NCI-H146 treated with DMSO at 0.1 percent for 48 hours (cell line): ENCODE measurements around the gene CSMD2.

ENCODE experiments used
- DNase-seq: peaks from one replicate; lab custom pipeline; 2025; ENCODE audit not compliant: unreplicated experiment; lab: John Stamatoyannopoulos, UW

CSMD2 gene

DNA sequence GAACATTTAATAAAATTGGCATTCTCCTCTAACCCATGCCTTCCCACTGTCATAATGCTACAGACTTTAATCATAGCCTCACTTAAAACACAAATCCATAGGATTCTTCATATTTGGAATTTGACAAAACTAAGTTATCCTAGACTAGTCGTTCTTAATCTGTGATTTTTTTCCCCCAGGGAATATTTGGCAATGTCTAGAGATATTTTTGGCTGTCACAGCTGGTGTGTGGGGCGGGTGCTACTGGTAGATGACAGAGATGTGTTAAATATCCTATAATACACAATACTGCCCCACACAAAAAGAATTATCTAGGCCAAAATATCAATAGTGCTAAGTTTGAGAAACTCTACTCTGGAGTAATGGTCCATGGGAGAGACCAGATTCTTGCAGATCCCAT is 396.9 kb downstream of the CSMD2 start:
- no peak for DNase-seq

GRCh38 chr1:33764149-33764548 is 400.9 kb downstream of the CSMD2 start:
- DNase-seq = no peak

- no peak for DNase-seq
Measured at GRCh38 chr1:33763406-33763805, 401.6 kb downstream of the CSMD2 start.

DNA sequence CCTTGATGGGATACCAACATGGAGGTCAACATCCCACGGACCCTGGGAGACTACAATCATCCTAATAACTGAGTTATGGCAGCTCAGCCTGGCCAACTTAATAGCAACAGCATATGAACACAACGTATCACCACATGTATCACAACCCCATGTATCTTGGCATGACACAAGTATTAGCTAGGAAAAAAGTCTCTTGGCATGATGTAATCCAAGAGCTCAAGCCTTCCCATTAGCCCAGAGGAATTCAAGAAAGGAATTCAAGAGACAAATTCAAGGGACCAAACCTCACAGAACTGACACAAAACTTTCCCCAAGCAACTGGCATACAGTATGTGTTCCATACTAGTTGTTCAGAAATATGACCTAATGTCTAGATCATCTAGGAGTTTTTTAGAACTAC is 402.1 kb downstream of the CSMD2 start:
- DNase-seq = no peak

- no peak for DNase-seq
Measured at GRCh38 chr1:33762109-33762830, 402.8 kb downstream of the CSMD2 start.

GRCh38 chr1:33758698-33759097 is 406.3 kb downstream of the CSMD2 start:
- no peak for DNase-seq

DNA sequence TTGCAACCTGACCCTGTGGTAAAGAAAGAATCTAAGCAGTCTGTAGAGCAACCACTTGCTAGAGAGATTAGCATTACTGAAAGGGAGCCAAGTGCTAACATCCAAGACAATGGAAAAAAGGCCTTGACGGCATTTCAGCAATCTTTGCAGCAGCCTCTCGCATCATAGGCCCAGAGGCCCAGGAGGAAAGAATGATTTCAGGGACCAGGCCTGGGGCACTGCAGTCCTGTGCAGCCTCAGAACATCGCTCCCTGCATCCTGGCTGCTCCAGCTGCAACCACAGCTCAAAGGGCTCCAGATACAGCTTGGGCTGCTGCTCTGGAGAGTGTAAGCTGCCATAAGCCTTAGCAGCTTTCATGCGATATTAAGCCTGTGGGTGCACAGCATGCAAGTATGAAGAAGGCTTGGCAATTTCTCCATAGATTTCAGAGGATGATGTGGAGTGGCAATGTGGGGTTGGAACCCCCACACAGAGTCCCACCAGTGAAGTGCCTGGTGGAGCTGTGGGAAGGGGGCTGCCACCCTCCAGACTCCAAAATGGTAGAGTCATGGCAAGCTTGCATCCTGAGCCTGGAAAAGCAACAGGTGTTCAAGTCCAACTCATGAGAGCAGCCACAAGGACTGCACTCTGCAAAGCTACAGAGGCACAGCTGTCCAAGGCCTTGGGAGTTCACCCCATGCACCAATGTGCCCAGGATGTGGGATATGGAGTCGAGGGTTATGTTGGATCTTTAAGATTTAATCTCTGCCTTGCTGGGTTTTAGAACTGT is 411.8 kb downstream of the CSMD2 start:
- no peak for DNase-seq

DNA sequence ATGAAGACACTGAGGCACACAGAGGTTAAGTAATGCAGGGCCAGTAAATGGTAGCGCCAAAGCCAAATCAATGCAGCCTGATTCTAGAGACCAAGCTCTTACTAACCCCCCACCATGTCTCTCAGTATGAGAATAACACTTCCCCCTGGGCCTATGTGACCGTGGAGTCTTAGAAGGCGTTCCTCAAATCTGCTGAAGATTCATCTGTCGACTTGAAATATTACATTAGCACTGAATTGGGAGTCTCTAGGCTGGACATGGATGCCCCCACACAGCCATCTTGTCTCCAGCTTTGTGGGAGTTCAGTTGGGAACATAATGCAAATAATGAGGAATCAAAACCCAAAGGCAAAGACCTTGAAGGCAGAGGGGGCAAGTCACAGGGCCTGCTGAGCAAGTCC is 419.1 kb downstream of the CSMD2 start:
- DNase-seq = no peak

DNA sequence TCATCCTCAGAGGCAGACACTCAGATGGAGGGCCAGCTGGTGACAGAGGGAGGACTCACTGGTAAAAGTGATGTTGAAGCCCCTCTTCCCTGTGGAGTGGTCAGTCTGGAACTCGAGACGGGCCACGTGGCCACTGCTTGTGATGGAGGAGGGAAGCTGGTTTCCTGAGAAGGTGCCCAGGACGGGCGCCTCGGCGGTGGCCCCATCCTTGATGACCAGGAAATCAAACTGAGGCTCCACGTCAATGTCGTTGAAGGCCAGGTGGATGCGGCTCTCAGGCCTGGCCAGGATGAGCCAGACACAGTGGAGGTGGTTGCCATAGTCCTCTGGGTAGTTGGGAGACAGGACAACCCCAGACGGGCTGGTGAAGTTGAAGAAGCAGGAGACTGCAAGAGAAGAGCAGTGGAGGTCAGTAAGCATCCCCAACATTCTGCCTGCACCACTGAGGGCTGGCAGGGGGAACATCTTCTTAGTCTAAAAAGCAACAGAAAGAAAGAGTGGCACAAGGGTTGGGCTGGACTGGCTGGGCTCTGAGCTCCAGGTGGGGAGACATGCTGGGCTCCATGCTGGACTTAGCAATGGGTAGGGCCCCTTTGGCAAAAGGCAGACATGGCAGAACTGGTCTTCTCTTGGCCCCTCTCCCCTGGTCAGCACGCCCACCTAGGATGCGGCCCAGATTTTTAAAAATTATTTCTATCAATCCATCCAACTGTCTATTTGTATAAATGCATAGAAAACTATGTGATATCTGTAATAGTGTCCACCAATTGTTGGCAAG is 421.6 kb downstream of the CSMD2 start:
- DNase-seq = no peak

GRCh38 chr1:33742663-33743062 is 422.4 kb downstream of the CSMD2 start:
- no peak for DNase-seq

DNA sequence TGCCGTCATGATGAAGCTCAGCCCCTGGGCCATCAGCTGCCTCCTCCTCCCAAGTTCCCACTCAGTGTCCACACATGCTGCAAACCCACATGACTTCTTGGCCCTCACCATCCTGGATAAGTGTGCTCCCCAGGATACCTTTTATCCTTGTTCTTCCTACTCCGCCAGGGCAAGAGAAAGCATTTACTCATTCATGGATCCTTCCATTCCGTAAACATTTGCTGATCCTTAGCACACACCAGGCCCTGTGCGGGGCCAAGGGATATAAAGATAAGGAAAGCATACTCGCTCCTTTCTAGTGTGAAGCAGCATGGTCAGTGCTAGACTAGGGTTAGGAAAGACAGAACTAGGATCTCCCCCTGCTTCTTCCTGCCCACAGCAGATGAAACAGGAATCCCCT is 423.3 kb downstream of the CSMD2 start:
- DNase-seq = no peak

DNA sequence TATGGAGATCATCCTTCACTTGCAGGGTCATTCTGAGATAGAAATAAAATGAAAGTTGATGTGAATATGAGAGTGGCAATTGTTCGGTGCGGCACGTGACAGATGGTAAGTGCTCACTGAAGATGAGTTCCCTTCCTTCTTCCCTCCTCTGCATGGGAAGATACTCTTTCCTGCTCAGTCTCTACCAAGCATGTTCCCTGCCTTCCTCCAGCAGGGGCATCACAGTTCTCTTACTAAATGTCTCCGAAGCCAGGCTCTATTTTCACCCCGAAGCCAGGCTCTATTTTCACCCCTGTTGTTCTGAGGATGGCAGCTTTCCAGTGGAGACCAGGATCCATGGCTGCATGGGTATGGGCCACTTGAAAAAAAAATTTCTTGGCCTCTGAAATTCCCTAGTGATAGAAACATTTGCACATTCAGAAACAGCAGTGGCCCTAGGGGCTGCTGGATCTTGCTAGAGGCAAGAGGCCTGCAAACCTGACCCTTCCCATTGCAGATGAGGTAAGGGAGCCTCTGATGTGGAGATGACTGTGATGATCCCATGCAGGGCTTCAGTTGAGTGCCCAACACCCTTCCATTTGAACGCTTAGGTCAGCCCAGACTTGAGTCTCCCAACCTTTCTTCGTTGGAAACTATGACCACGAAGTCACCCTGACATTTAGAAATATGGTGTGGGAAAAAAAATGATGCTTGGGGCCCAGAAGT is 424.8 kb downstream of the CSMD2 start:
- no peak for DNase-seq

DNA sequence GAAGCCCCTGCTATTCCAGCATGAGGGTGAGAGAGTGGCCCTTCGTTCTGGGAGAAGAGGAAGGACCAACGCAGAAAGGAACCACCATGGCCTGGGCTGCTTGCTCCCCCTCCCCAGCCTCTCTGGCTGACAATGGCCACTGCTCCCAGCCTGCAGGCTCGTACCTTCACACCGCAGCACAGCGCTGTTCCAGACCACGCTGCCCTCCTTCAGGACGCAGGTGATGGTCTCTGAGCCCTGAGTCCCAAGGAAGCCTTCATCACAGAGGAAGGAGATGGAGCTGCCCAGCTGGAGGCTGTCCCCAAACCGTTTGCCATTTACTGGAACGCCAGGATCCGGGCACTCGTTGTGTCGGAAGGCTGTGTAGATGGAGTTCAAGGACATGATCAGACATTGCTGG is 426.1 kb downstream of the CSMD2 start:
- no peak for DNase-seq

GRCh38 chr1:33738536-33738935 is 426.5 kb downstream of the CSMD2 start:
- DNase-seq = no peak

GRCh38 chr1:33736496-33736895 is 428.5 kb downstream of the CSMD2 start:
- no peak for DNase-seq

GRCh38 chr1:33735624-33736023 is 429.4 kb downstream of the CSMD2 start:
- DNase-seq = no peak

GRCh38 chr1:33727310-33727709 is 437.7 kb downstream of the CSMD2 start:
- no peak for DNase-seq

DNA sequence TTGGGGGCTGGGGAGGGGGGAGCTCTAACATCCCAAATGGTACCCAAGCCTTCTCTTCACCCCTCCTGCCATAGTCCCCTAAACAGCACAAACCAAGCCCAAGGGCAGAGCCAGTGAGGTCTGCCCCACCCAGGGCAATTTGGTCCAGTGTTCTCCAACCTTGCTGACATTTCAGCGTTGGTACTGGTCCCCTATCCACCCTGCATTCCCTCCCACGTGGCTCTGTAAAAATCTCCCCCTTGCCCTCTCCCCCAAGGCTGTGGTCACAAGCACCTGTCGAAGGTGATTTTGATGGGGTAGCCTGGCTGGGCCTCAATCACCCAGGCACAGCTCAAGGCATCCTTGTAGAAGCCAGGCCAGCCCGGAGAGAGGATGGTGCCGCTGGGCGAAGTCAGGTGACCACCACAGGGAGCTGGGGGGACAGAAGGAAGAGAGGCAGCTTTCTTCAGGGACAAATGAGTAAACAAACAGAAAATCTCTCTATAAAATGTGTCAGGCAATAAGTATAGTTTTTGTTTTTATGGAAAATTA is 438.7 kb downstream of the CSMD2 start:
- no peak for DNase-seq

DNA sequence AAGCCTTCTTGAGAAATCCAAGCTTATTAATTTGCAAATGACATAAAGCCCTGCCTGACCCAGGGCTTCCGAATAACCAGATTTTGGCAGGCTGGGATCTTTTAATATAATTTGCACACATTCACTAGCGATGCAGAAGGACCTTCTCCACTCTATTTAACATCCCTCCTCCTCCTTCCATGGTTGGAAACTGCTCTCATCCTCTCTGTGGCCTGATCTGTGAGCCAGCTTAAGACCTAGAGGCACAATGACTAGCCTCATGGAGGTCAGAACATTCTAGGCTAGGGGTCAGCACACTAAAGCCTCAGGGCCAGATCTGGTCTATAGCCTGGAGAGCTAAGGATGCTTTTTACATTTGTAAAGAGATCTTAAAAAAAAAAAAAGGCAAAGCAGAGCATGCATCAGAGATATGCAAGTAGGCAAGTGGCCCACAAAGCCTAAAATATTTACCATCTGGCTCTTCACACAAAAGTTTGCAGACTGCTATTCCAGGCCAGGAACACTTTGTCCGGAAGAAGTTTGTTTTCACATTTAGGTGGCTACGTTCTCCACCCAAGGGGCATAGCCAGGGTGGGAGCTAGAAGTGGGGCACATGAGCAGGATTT is 439.4 kb downstream of the CSMD2 start:
- DNase-seq = no peak

- no peak for DNase-seq
Measured at GRCh38 chr1:33725037-33725436, 440.0 kb downstream of the CSMD2 start.

DNA sequence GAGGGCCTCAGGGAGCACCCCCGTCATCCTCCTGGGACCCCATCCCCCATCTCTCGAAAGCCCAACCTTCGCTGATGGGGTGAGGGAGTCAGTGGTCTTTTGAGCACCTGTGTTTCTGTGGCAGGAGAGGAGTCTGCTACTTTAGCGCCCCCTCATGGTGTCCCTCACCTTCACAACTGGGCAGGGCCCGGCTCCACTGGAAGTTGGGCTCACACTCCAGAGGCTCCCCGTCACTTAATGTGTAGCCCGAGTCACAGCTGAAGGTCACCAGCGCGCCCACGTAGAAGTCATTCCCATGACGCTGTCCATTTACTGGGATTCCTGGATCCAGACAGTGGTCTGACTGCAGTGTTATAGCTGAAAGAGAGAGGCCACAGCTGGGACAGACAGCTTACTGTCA is 440.7 kb downstream of the CSMD2 start:
- no peak for DNase-seq
